GM21423 (cell line): ENCODE results near the gene PTPN1.
A peak's percentile ranks its signal among the peaks of the same experiment; 100 is the strongest.

Experiments
- ATAC-seq: cut with Tn5 transposase; IDR thresholded peaks from one replicate; pipeline ENCODE4 v1.9.1; 2021; ENCODE audit warnings: mild to moderate bottlenecking, moderate library complexity; ENCODE audit not compliant: unreplicated experiment

Gene PTPN1

GRCh38 chr20:50510706-50511542, 741 bp downstream of the PTPN1 start:
- peak; percentile 0 for ATAC-seq

GRCh38 chr20:50512323-50512722, 2.1 kb downstream of the PTPN1 start:
- no peak for ATAC-seq

- no peak for ATAC-seq
Observed at GRCh38 chr20:50513169-50514034, 3.2 kb downstream of the PTPN1 start.

GRCh38 chr20:50514035-50514337, 3.8 kb downstream of the PTPN1 start:
- ATAC-seq = no peak

- peak; percentile 24 for ATAC-seq
Observed at GRCh38 chr20:50514750-50515149, 4.6 kb downstream of the PTPN1 start.

GRCh38 chr20:50515471-50516106, 5.4 kb downstream of the PTPN1 start:
- no peak for ATAC-seq

GRCh38 chr20:50516180-50516934, 6.2 kb downstream of the PTPN1 start:
- peak; percentile 44 for ATAC-seq

- ATAC-seq = no peak
Observed at GRCh38 chr20:50516935-50517816, 7.0 kb downstream of the PTPN1 start.

GRCh38 chr20:50517817-50518154, 7.6 kb downstream of the PTPN1 start:
- no peak for ATAC-seq

GRCh38 chr20:50518270-50518721, 8.1 kb downstream of the PTPN1 start:
- ATAC-seq = no peak

- ATAC-seq = no peak
Observed at GRCh38 chr20:50519036-50519762, 9.0 kb downstream of the PTPN1 start.

- ATAC-seq = no peak
Observed at GRCh38 chr20:50520222-50520880, 10.2 kb downstream of the PTPN1 start.

- no peak for ATAC-seq
Observed at GRCh38 chr20:50521221-50522052, 11.3 kb downstream of the PTPN1 start.

- ATAC-seq = no peak
Observed at GRCh38 chr20:50522053-50522674, 12.0 kb downstream of the PTPN1 start.

GRCh38 chr20:50523552-50524167, 13.5 kb downstream of the PTPN1 start:
- ATAC-seq = no peak

- ATAC-seq = no peak
Observed at GRCh38 chr20:50525681-50526080, 15.5 kb downstream of the PTPN1 start.

GRCh38 chr20:50526403-50526989, 16.3 kb downstream of the PTPN1 start:
- ATAC-seq = no peak
